WTC11 (cell line): ENCODE measurements around the gene LITAFD.

Source experiments
- JUN ChIP-seq: sonication (generic); formaldehyde crosslinking; IDR thresholded peaks from 2 replicates; pipeline ENCODE4 v1.8.0; 2023; ENCODE audit warnings: mild to moderate bottlenecking, missing genetic modification reagents
- TEAD1 ChIP-seq: sonication (generic); formaldehyde crosslinking; IDR thresholded peaks from 2 replicates; pipeline ENCODE4 v1.8.0; 2022; ENCODE audit warnings: mild to moderate bottlenecking, missing genetic modification reagents
- TF ChIP-seq, protein P1 (sequence below): sonication (generic); formaldehyde crosslinking; IDR thresholded peaks from 2 replicates; pipeline ENCODE4 v1.8.0; 2022; ENCODE audit warnings: mild to moderate bottlenecking, missing genetic modification reagents

GRCh38 chr16:8912793-8913192 is 30.6 kb downstream of the LITAFD start:
- TF ChIP-seq JUN (CRISPR knock-in tag) (no peak), TEAD1 (CRISPR knock-in tag) (no peak)
- TF ChIP-seq, protein P1, sequence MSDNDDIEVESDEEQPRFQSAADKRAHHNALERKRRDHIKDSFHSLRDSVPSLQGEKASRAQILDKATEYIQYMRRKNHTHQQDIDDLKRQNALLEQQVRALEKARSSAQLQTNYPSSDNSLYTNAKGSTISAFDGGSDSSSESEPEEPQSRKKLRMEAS (CRISPR knock-in tag) = no peak
